ENCODE data around the gene SLC38A8. TPM values are rescaled to one million over a fixed set of nuclear protein-coding genes. Genes with fewer than 3 reads are reported as not detected.
A peak's percentile ranks its signal among the peaks of the same experiment; 100 is the strongest.

Gene SLC38A8
- total RNA-seq, 2 donors from 2014 or later = not detected

DNA sequence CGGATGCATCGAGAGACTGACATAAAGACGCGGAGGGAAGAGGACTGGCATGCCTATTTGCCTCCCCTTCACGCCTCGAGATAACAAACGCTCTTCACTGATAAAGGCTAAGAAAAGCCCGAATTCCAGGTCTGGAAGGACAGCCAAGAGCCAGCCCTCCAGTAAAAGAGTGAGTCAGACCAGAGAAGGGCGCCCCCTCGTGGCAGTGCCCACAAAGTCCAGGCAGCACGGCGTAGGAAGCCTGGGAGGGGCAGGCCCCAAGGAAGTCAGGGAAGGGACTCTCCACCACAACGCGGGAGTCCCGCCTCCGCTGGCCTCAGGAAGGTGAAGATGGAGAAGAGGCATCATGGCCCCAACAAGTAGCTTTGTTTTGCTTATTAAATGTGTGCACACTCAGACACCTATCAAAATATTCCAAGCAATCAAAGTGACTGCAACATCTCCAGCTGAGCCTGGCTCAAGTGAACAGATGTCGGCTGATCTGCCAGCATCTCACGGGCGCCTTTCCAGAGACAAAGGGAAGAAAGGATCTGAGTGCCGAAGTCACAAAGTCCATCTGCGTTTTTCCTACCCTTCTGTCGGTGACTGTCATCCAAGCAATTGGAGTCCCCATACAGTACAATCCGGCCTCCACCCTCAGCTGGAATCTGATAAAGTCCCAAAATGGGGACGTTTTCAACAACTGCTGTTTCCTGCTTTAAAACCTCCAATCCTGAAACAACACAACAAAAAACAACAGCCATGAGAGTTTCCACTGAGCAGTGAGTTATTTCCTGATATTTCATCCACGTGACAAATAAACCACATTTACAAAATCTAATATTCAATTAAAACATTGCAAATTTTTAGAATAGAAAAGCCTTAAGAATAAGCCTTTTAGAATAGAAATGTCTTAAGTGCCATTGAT lies 20.4 kb upstream of the SLC38A8 start:
- DNase-seq (peak; percentile 44 to 60 (median 52)), ATAC-seq (peak; percentile 90)
- no peaks in the 10 kb centered on the region for H3K27me3 Mint-ChIP-seq
- no peaks in the 10 kb centered on the region for H3K9me3 ChIP-seq (ENCODE audit: control insufficient read depth, low read length, poor library complexity, severe bottlenecking)
- H3K27ac Mint-ChIP-seq = peak overlapping the region; percentile 47
- H3K4me1 Mint-ChIP-seq = peaks cover 2% of the 10 kb centered on the region
- peak overlapping the region; percentile 41 for H3K4me3 Mint-ChIP-seq
- H3K36me3 Mint-ChIP-seq (ENCODE audit: low read depth) = peaks cover 2% of the 10 kb centered on the region

DNA sequence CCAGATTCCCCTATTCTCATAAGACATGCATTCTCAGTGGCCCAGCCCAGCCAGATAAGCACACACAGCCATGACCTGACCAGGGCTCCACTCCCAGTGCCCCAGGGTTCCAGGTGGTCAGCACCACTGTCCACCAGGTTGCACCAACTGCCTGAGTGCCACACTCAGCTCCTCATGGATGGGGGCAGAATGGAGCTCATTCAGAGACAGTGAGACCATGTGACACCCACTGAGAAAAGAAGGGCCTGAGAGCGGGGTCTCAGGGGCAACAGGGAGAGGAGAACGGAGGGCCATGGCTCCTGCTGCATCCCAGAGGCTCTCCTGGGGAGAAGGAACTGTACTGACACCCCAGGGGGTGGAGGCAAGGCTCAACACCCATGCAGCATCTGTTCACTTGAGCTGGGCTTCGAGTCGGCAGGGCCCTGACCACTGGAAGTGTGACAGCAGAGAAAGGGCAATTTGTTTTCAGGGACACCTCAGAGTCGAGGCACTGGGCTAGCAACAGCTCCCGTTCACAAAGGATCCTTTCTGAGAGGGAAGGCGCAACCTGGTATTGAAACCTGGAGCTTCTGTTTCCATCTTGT lies 18.7 kb upstream of the SLC38A8 start:
- DNase-seq (no peak), ATAC-seq (no peak)
- no peaks in the 10 kb centered on the region for H3K9me3 ChIP-seq (ENCODE audit: control insufficient read depth, low read length, poor library complexity, severe bottlenecking)
- no peaks in the 10 kb centered on the region for H3K27me3 Mint-ChIP-seq
- no peak overlapping the region for H3K27ac Mint-ChIP-seq
- H3K36me3 Mint-ChIP-seq (ENCODE audit: low read depth) = peaks cover 9% of the 10 kb centered on the region
- H3K4me1 Mint-ChIP-seq = peaks cover 2% of the 10 kb centered on the region
- H3K4me3 Mint-ChIP-seq = no peak overlapping the region

DNA sequence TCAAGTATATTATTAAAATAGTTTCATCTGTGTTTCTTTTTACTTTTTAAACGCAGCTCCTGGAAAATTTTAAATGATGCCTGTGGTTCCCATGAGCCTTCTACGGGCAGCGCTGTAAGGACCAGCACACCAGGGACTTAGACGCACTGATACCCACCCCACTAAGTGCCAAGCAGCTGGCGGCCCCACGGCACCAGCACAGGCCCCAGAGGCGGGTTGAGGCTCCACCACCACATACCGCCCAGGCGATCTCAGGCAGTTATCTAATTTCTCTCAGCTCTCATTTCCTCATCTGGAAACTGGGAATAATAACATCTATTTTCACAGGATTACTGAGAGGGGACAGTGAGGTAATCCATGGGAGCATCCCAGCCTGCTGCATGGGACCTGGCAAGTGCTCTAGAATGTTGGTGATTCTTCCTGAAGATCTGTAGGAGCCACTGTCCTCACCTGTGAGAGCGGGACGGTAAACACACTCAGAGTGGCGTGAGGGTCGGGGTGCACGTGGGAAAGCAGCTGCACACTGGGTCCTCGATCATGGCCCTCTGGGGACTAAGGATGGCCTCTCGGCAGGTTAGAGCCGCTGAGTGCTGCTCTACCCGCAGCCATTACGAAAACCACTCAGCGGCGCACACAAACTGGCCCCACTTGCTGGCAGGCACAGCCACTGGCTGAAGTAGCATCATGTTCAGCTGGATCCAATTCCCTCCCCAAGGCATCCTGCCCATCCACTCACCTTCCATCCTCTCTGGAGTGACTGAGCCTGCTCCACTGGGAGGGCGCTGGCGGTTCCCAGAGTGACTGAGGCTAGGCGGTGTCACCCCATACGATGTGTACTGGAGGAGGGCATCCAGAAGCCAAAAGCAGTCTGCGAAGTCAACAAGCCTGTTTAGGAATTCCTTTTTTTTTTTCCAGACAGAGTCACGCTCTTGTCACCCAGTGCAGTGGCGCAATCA lies 17.6 kb upstream of the SLC38A8 start:
- ATAC-seq (no peak), DNase-seq (no peak)
- no peak overlapping the region for H3K4me3 Mint-ChIP-seq
- H3K4me1 Mint-ChIP-seq = peaks cover 2% of the 10 kb centered on the region
- no peaks in the 10 kb centered on the region for H3K9me3 ChIP-seq (ENCODE audit: control insufficient read depth, low read length, poor library complexity, severe bottlenecking)
- H3K36me3 Mint-ChIP-seq (ENCODE audit: low read depth) = peaks cover 9% of the 10 kb centered on the region
- H3K27me3 Mint-ChIP-seq = no peaks in the 10 kb centered on the region
- no peak overlapping the region for H3K27ac Mint-ChIP-seq

DNA sequence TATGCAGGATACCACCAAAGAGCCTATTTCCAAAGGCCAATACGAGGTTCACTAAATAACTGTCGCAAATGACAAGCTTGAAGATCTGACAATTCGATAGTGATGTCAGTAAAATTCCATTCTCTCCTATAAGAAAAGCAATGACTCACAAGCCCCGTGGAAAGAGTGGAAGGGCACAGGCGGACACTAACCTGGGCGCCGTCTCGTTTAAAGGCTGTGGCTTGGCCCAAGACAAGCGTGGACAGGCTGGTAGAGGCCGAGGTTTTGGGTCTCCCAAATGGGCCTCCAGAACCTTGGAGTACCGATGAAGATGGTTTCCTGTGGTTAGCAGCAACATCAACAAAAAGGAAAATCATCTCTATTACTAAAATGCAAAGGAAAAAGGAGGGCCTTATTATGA lies 16.5 kb upstream of the SLC38A8 start:
- H3K9me3 ChIP-seq (ENCODE audit: control insufficient read depth, low read length, poor library complexity, severe bottlenecking) = no peaks in the 10 kb centered on the region
- Mint-ChIP-seq H3K4me1 (peaks cover 2% of the 10 kb centered on the region), H3K36me3 (ENCODE audit: low read depth) (peaks cover 9% of the 10 kb centered on the region), H3K27me3 (no peaks in the 10 kb centered on the region), H3K4me3 (no peak overlapping the region), H3K27ac (no peak overlapping the region)
- ATAC-seq (no peak), DNase-seq (no peak)

DNA sequence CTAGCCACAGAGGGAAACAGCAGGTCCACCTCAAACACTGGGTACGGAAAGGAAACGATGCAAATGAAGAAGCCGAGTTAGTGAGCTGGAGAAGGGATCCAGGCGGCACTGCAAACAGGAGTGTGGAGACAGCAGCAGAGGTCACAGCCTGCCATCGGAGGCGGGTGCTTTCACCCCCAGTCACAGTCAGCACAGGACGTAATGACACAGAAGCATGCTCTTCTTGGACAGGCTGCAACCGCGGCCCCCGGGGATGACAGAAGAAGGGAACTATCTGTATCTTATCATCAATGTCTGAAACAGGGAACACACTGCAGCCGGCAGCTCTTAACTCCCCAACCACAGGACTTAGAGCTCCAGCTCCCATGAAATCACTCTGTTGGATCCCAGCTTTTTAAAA lies 16.1 kb upstream of the SLC38A8 start:
- Mint-ChIP-seq H3K27me3 (no peaks in the 10 kb centered on the region), H3K36me3 (ENCODE audit: low read depth) (peaks cover 11% of the 10 kb centered on the region), H3K4me3 (peak overlapping the region; percentile 41), H3K27ac (no peak overlapping the region), H3K4me1 (peaks cover 2% of the 10 kb centered on the region)
- no peak for ATAC-seq
- no peaks in the 10 kb centered on the region for H3K9me3 ChIP-seq (ENCODE audit: control insufficient read depth, low read length, poor library complexity, severe bottlenecking)
- no peak for DNase-seq

DNA sequence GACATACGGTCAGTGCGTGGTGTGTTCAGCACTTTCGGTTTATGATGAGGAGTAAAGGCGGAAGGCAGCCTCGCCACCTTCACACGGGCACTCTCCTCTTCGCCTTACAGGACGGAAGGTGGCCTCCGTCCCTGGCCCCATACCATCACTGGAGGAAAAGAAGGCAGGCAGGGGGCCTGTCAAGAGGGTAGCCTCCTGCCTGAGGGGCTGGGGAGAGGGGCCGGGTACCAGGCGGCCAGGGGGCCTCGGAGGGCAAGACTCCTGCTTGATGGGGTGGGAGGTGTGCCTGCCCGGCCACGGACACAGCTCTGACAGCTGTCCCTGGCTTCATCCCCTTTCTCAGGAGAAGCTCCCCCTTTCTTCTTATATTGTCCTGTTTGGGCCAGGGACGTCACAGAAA lies 15.6 kb upstream of the SLC38A8 start:
- Mint-ChIP-seq H3K27me3 (no peaks in the 10 kb centered on the region), H3K4me1 (peaks cover 2% of the 10 kb centered on the region), H3K36me3 (ENCODE audit: low read depth) (peaks cover 11% of the 10 kb centered on the region), H3K27ac (no peak overlapping the region), H3K4me3 (peak overlapping the region; percentile 41)
- DNase-seq = no peak
- H3K9me3 ChIP-seq (ENCODE audit: control insufficient read depth, low read length, poor library complexity, severe bottlenecking) = no peaks in the 10 kb centered on the region
- no peak for ATAC-seq

DNA sequence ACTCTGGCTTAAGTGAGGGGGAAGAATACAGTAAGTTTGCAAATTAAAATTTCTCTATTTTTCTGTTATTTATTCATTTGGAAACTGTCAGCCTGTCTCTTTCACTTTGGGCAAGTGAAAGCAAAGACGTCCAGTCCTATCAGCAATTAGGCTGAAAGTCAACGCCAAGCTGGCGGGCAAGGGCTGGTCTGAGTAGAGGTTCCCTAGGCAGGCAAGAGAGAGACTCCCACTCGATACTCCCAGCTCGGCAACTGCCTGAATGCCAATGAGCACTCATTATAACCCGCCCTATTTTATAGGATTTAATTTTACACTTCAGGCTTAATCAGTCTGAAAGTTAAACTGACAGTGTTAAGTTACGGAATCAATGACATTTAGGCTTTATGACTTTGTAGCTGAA lies 14.3 kb upstream of the SLC38A8 start:
- Mint-ChIP-seq H3K4me3 (no peak overlapping the region), H3K27me3 (no peaks in the 10 kb centered on the region), H3K27ac (no peak overlapping the region), H3K36me3 (ENCODE audit: low read depth) (peaks cover 15% of the 10 kb centered on the region), H3K4me1 (peaks cover 2% of the 10 kb centered on the region)
- DNase-seq = no peak
- no peaks in the 10 kb centered on the region for H3K9me3 ChIP-seq (ENCODE audit: control insufficient read depth, low read length, poor library complexity, severe bottlenecking)
- ATAC-seq = no peak

GRCh38 chr16:84055801-84056634 lies 13.4 kb upstream of the SLC38A8 start:
- H3K27me3 Mint-ChIP-seq = no peaks in the 10 kb centered on the region
- no peak for DNase-seq
- no peaks in the 10 kb centered on the region for H3K9me3 ChIP-seq (ENCODE audit: control insufficient read depth, low read length, poor library complexity, severe bottlenecking)
- H3K27ac Mint-ChIP-seq = no peak overlapping the region
- H3K4me3 Mint-ChIP-seq = no peak overlapping the region
- H3K36me3 Mint-ChIP-seq (ENCODE audit: low read depth) = peaks cover 15% of the 10 kb centered on the region
- ATAC-seq = no peak
- peaks cover 2% of the 10 kb centered on the region for H3K4me1 Mint-ChIP-seq

DNA sequence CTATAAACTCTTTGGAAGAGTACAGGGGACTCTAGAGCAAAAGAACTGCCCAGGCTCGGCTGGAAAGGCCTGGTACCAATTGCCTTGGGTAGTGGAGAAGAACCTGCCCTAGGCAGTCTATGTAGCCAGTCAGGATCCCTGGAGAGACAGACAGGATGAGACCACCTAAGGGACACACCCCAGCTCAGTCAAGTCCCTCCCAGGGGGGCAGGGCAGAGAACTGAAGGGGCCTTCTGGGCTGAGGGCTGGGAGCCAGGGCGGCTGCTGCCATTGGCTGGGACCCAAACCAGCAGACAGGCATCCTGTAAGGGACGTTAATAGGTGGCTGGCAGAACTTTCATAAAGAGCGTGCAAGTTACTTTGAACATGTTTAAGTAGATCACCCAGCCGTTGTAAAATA lies 12.8 kb upstream of the SLC38A8 start:
- ATAC-seq (no peak), DNase-seq (no peak)
- peaks cover 18% of the 10 kb centered on the region for H3K36me3 Mint-ChIP-seq (ENCODE audit: low read depth)
- no peaks in the 10 kb centered on the region for H3K9me3 ChIP-seq (ENCODE audit: control insufficient read depth, low read length, poor library complexity, severe bottlenecking)
- H3K27ac Mint-ChIP-seq = no peak overlapping the region
- H3K4me1 Mint-ChIP-seq = peaks cover 2% of the 10 kb centered on the region
- H3K4me3 Mint-ChIP-seq = no peak overlapping the region
- no peaks in the 10 kb centered on the region for H3K27me3 Mint-ChIP-seq

GRCh38 chr16:84054916-84055315 lies 12.3 kb upstream of the SLC38A8 start:
- no peak for DNase-seq
- no peak overlapping the region for H3K4me3 Mint-ChIP-seq

DNA sequence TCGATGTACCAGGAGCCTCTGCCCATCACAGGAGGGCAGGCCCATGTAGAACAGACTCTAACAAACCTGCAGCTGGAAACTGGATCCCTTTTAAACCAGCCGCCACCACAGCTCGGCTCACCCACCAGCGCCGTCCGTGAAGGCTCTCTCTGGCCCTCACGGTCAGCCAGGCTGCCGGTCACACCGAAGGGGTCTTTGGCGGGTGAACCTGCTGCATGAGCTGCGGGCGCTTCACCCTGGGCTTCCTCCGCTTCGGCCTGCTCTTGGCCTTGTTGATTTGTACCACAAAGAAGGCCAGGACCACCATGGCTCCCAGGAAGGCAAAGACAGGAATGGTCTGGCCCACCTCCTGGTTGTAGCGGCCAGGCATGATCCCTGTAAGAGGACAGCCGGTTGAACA lies 11.7 kb upstream of the SLC38A8 start:
- H3K9me3 ChIP-seq (ENCODE audit: control insufficient read depth, low read length, poor library complexity, severe bottlenecking) = no peaks in the 10 kb centered on the region
- Mint-ChIP-seq H3K36me3 (ENCODE audit: low read depth) (peaks cover 18% of the 10 kb centered on the region), H3K27me3 (no peaks in the 10 kb centered on the region), H3K27ac (peak overlapping the region; percentile 29), H3K4me3 (no peak overlapping the region), H3K4me1 (peaks cover 2% of the 10 kb centered on the region)
- DNase-seq (no peak), ATAC-seq (no peak)

More at GRCh38 chr16:84054916-84055315, 12.3 kb upstream of the SLC38A8 start:
- ATAC-seq = no peak
- H3K36me3 Mint-ChIP-seq (ENCODE audit: low read depth) = peaks cover 18% of the 10 kb centered on the region
- peaks cover 2% of the 10 kb centered on the region for H3K4me1 Mint-ChIP-seq
- no peak overlapping the region for H3K27ac Mint-ChIP-seq
- no peaks in the 10 kb centered on the region for H3K9me3 ChIP-seq (ENCODE audit: control insufficient read depth, low read length, poor library complexity, severe bottlenecking)
- no peaks in the 10 kb centered on the region for H3K27me3 Mint-ChIP-seq

DNA sequence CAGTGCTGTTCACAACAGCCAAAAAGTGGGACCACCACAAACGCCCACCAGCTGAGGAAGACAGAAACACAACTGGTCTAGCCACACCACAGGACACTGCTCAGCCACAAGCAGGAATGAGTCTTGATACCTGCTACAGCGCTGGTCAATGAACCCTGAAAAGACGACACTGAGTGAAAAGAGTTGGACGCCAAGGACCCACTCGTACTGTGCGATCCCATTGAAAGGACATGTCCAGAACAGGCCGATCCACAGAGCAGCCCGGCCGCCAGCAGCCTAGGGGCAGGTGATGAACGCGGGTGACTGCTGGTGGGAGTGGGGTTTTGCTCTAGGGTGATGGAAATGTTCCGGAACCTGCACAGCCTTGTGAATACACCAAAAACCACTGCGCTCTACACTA lies 10.6 kb upstream of the SLC38A8 start:
- H3K36me3 Mint-ChIP-seq (ENCODE audit: low read depth) = peaks cover 18% of the 10 kb centered on the region
- H3K27ac Mint-ChIP-seq = no peak overlapping the region
- H3K4me3 Mint-ChIP-seq = no peak overlapping the region
- H3K9me3 ChIP-seq (ENCODE audit: control insufficient read depth, low read length, poor library complexity, severe bottlenecking) = no peaks in the 10 kb centered on the region
- no peaks in the 10 kb centered on the region for H3K27me3 Mint-ChIP-seq
- H3K4me1 Mint-ChIP-seq = peaks cover 2% of the 10 kb centered on the region
- DNase-seq = no peak
- ATAC-seq = no peak

Data from T-helper 17 cell (primary cell).